ENCODE measurements around the gene SUSD2.

Gene SUSD2

GRCh38 chr22:24153959-24154358, 27.3 kb upstream of the SUSD2 start:
- DNase-seq (ENCODE audit: low read depth): no peak

- DNase-seq (ENCODE audit: low read depth): no peak
These were observed 26.5 kb upstream of the SUSD2 start for GRCh38 chr22:24154826-24155225.

- DNase-seq (ENCODE audit: low read depth): peak; percentile 53
These were observed 25.6 kb upstream of the SUSD2 start for GRCh38 chr22:24155627-24156140.

DNA sequence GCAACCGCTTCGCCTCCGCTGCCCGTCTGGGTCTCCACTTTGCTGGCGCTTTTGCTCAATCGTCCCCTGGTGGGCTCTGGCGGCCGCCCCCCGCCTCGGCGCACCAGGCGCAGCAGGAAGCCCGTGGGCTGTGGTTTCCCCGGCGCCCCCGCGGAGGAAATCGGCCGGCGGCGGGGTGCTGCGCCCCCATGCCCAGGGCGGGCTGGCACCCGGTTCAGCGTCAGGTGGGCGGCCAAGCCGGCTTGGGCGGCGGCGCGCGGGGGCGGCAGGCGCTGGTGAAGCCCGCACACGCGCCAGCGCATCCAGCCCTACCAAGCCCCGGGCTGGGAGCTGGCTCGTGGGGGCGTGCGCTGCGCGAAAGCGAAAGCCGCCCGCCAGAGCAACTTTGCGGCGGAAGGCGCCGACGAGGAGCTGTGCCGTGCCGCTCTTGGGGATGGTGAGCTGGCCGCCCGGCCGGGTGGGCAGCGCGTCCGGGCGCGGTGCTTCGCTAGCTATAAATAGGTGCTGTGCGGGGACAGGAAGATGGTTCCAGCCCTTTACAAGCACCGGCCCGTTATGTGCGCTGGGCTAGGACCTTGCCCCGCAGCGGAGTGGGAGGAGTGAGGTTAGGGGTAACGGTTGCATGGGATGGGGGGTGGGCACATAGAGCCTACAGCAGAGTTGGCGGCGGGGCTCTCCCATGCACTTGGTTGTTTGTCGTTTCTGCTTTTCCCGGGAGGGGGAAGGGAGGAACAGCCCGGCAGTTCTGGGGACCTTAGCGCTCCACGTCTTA, 25.0 kb upstream of the SUSD2 start:
- DNase-seq (ENCODE audit: low read depth): no peak

DNA sequence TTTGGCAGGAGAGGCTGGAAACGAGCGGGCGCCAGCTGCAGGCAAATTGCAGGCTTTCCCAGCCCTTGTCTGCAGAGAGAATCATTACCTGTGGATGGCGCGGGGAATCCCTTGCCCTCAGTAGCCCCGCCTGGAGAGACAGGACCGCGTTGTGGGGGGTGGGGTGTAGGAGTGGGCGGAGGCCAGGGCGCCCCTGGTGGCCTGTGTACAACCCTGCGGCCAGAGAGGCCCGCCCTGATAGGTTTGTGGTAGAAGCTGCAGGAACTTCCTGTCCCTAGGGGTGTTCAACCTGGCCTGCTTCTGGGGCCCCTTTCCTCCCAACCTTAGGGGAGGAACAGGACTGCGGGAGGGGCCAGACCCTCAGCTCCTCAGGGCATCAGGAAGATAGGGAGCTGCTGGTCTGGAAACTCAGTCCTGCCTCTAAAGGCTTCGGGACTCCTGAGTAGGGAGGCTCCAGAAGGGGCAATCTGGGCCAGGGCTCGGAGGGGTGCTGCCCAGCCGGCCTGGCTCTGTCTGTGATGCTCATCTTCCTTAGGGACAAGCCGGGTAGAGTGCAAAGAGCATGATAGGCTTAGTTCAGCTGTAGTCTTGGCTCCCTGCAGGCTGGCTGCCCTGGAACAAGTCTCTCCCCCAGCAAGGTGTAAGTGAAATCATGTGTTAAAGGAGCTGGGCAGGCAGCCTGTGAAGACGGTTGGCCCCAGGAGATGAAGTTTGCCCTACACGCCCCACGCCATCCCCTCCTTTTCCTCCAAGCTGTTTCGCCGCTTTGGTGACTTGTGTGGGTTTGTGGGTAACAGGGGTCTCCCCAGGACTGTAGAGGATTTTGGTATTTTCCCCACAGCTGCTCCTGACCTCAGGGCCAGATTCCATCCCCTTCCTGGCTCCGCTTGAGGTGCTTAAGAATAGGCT, 24.1 kb upstream of the SUSD2 start:
- DNase-seq (ENCODE audit: low read depth): no peak

- no peak for DNase-seq (ENCODE audit: low read depth)
These were observed 23.5 kb upstream of the SUSD2 start for GRCh38 chr22:24157822-24158135.

GRCh38 chr22:24159650-24160049, 21.6 kb upstream of the SUSD2 start:
- DNase-seq (ENCODE audit: low read depth): no peak

- DNase-seq (ENCODE audit: low read depth): no peak
These were observed 20.7 kb upstream of the SUSD2 start for GRCh38 chr22:24160546-24160945.

DNA sequence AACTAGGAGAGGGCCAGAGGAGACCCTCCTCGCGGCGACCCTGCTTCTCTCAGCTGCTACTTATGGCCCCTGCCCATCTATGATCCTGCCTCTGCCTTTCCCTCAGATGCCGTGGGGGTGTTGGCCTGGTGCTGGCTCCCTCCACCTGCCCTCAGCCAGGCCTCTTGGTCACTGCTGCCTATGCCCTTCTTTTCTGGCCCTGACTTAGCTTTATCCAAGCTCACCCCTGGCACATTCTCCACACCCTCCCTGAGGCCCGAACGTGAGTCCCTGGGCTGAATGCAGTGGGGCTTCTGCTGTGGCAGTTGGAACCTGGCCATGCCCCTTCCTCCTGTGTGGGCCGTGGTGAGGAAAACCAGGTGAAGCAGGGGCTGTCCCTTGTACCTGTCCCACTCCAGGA, 19.8 kb upstream of the SUSD2 start:
- no peak for DNase-seq (ENCODE audit: low read depth)

- DNase-seq (ENCODE audit: low read depth): no peak
These were observed 19.4 kb upstream of the SUSD2 start for GRCh38 chr22:24161909-24162308.

- no peak for DNase-seq (ENCODE audit: low read depth)
These were observed 18.9 kb upstream of the SUSD2 start for GRCh38 chr22:24162436-24162835.

DNA sequence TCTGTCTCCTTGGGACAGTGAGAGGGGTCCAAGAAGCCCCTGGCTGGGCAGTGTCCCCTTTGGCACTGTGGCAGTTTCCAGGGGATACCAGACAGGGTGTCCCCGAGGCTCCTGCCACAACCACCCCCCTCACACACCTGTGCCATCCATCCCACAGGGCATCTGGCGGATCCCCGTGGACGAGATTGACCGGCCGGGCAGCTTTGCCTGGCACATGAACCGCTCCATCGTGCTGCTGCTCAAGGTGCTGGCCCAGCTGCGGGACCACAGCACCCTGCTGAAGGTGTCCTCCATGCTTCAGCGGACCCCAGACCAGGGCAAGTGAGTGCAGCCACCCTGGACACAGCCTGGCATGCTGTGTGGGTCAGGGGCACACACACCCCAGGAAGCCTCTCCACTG, 17.0 kb upstream of the SUSD2 start:
- no peak for DNase-seq (ENCODE audit: low read depth)

DNA sequence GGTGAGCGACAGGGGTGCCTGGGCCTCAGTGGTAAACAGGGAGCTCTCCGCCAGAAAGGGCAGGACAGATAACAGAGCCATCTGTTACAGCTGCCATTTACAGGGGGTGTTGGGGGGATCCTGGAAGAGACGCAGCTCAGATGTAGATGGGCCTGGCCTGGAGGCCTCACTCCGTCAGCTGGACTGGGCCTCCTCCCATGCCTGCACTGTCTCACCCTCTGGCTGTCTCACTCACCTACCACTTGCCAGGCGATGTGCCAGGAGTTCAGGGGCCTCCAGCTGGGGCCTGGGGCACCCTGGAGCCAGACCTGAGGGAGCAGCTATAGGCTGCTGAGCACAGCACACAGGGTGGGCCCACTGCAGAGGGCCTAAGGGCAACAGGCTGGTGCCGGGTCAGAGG, 16.3 kb upstream of the SUSD2 start:
- no peak for DNase-seq (ENCODE audit: low read depth)

DNA sequence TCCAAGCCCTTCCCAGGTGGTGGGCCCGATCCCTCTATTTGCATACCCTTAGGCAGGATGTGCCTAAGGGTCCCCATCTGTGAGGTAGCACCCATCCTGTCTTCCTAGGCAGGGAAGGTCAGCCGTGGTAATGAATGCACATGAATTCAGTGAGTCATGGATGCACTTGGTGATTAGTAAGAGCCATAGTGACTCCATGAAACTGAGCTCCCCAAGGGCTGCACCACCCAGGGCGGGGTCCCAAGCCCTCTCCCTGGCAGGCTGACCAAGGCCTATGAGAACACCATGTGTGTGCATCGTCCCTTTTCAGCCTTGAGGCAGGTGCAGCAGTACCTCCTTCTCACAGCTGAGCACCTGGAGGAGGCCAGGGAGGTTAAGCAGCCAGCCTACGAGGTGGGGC, 15.6 kb upstream of the SUSD2 start:
- no peak for DNase-seq (ENCODE audit: low read depth)

DNA sequence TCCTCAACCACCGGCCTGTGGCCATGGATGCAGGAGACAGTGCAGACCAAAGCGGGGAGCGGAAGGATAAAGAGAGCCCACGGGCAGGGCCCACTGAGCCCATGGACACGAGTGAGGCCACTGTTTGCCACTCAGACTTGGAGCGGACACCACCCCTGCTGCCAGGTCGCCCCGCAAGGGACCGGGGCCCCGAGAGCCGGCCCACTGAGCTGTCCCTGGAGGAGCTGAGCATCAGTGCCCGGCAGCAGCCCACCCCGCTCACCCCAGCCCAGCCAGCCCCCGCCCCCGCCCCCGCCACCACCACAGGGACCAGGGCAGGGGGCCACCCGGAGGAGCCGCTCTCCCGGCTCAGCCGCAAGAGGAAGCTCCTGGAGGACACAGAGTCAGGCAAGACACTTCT, 14.5 kb upstream of the SUSD2 start:
- DNase-seq (ENCODE audit: low read depth): no peak

- no peak for DNase-seq (ENCODE audit: low read depth)
These were observed 11.7 kb upstream of the SUSD2 start for GRCh38 chr22:24169439-24170058.

GRCh38 chr22:24170188-24170587, 11.1 kb upstream of the SUSD2 start:
- DNase-seq (ENCODE audit: low read depth): no peak

DNA sequence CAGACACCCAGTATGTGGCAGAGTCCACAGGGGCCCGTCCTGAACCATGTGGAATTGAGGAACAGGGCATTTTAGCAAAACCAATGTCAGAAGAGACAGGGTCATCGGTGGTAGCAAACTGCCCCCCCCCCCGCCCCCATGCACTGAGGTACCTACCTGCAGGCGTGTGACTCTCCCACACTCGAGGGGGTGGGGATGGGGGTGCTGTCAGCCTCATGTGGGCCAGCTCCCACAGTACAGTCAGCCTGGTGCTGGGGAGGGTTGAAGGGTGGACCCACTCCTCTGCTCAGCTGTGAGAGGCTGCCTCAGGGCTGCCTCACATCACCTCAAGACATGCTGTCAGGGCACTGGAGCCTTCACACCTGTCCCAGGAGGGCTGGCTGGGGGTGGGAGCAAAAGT, 10.7 kb upstream of the SUSD2 start:
- DNase-seq (ENCODE audit: low read depth): no peak

GRCh38 chr22:24171822-24172221, 9.5 kb upstream of the SUSD2 start:
- no peak for DNase-seq (ENCODE audit: low read depth)

GRCh38 chr22:24175160-24175808, 6.0 kb upstream of the SUSD2 start:
- DNase-seq (ENCODE audit: low read depth): peak; percentile 57

DNA sequence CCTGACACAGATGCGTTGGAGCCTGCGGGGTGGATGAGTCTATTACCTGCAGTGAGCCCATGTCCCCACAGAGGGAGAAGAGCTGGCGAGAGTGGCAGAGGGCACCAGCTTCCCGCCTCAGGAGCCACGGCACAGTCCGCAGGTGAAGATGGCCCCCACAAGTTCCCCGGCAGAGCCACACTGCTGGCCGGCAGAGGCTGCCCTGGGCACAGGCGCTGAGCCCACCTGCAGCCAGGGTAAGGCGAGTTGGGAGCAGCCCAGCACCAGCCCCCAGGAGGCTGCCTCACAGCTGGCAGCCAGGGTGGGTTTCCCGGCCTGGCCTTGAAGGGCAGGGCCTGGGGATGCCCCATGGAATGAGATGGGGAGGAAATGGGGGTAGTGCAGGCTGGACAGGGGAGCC, 5.2 kb upstream of the SUSD2 start:
- no peak for DNase-seq (ENCODE audit: low read depth)

DNA sequence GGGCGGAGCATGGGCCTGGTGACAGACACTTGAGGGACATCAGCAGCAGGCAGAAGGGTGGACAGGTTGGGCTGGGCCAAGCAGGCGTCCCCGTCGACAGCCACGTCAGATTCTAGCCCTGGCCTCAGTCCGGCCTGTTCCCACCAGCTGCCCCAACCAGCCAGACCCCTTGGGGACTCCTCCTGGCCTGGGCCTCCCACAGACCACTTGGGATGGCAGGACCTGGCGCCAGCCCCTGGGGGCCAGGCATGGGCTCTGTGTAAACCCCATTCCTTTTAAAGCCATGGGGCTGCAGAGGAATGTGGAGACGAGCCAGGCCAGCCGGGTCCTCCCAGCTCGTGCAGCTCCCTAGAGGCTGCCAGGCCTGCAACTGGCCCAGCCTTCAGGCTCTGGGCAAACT, 4.7 kb upstream of the SUSD2 start:
- DNase-seq (ENCODE audit: low read depth): no peak
